ENCODE data around the gene LRPPRC.

DNA sequence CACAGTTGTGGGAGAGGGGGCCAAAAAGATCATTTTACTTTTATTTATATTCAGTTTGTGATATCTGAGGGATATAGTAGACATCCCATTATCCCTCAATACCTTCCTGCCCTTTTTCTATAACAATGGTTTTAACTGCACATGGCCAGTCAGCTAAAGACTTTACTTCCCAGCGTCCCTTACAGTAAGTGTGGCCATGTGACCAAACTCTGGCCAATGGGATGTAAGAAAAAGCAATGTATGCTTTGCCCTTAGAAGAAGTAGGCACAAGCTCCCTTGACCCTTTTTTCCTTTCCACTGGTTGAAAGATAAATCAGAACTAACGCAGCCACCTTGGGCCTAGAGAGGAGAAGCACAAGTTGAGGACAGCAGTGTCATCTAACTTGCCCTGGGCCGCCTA is 44.6 kb upstream of the LRPPRC start:
- TF ChIP-seq EZH2 (IDR thresholded peaks at IDR 0.05) (no peak), CTCF (IDR thresholded peaks at IDR 0.05) (no peak), EZH2phosphoT487 (IDR thresholded peaks at IDR 0.05) (no peak)

All from neural progenitor cell (in vitro differentiated cells).